ENCODE data around the gene PICK1.

The PICK1 gene

GRCh38 chr22:38083931-38084631, 26.9 kb downstream of the PICK1 start, which contains the start of gene SLC16A8:
Gene SLC16A8, minus strand, starts transcription at chr22:38084184. Its CDS starts 1,311 bp downstream, at chr22:38082873.
- Histone ChIP-seq H3K27me3 (ENCODE audit: control insufficient read depth in 5 of 5, insufficient read depth in 4 of 5, low read length in 5 of 5) (peaks cover 9 to 26% (median 14%) of the 10 kb centered on the region in 5 donors), H3K27ac (ENCODE audit: low read depth, low read length) (no peak within 1 kb of the TSS), H3K4me3 (ENCODE audit: low read depth in 1 of 5, low read length in 5 of 5) (no peak within 1 kb of the TSS), H3K9ac (ENCODE audit: low read length in 5 of 5) (no peak within 1 kb of the TSS), H3K9me3 (ENCODE audit: control insufficient read depth in 5 of 5, low read length in 5 of 5) (no peaks in the 10 kb centered on the region), H3K4me1 (ENCODE audit: control insufficient read depth in 5 of 5, insufficient read depth in 5 of 5, low read length in 5 of 5) (peaks cover 0 to 26% (median 24%) of the 10 kb centered on the region in 5 donors), H3K36me3 (ENCODE audit: control insufficient read depth in 5 of 5, insufficient read depth in 5 of 5, low read length in 5 of 5) (peaks cover 0 to 24% (median 11%) of the 10 kb centered on the region in 5 donors)

- no peak overlapping the region for H3K4me3 ChIP-seq (ENCODE audit: low read depth in 1 of 5, low read length in 5 of 5)
- no peak overlapping the region for H3K27ac ChIP-seq (ENCODE audit: low read depth, low read length)
- H3K36me3 ChIP-seq (ENCODE audit: control insufficient read depth in 5 of 5, insufficient read depth in 5 of 5, low read length in 5 of 5) = peaks cover 0 to 24% (median 11%) of the 10 kb centered on the region in 5 donors
- H3K9ac ChIP-seq (ENCODE audit: low read length in 5 of 5) = no peak overlapping the region
- H3K9me3 ChIP-seq (ENCODE audit: control insufficient read depth in 5 of 5, low read length in 5 of 5) = no peaks in the 10 kb centered on the region
- H3K4me1 ChIP-seq (ENCODE audit: control insufficient read depth in 5 of 5, insufficient read depth in 5 of 5, low read length in 5 of 5) = peaks cover 0 to 26% (median 24%) of the 10 kb centered on the region in 5 donors
- peaks cover 9 to 26% (median 16%) of the 10 kb centered on the region in 5 donors for H3K27me3 ChIP-seq (ENCODE audit: control insufficient read depth in 5 of 5, insufficient read depth in 4 of 5, low read length in 5 of 5)
These were observed 27.9 kb downstream of the PICK1 start for GRCh38 chr22:38085056-38085455.

DNA sequence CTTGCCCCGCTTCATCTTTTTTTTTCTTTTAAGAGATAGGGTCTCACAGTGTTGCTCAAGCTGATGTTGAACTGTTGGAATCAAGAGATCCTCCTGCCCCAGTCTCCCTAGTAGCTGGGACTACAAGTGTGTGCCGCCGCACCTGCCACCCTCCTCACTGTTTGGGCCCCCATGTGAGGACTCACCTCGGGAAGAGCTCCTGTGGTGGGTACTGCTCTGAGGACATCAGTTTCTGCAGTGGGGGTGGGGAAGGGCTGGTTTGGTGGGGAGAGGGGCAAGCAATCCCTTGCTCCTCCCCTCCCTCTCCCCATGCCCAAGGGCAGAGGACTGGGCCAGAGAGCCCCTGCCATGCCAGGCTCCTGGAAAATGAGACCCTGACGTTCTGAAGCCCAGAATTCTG, 28.3 kb downstream of the PICK1 start:
- Histone ChIP-seq H3K4me1 (ENCODE audit: control insufficient read depth in 5 of 5, insufficient read depth in 5 of 5, low read length in 5 of 5) (peaks cover 0 to 24% (median 22%) of the 10 kb centered on the region in 5 donors), H3K27me3 (ENCODE audit: control insufficient read depth in 5 of 5, insufficient read depth in 4 of 5, low read length in 5 of 5) (peaks cover 9 to 22% (median 16%) of the 10 kb centered on the region in 5 donors), H3K36me3 (ENCODE audit: control insufficient read depth in 5 of 5, insufficient read depth in 5 of 5, low read length in 5 of 5) (peaks cover 0 to 24% (median 11%) of the 10 kb centered on the region in 5 donors), H3K27ac (ENCODE audit: low read depth, low read length) (no peak overlapping the region), H3K9me3 (ENCODE audit: control insufficient read depth in 5 of 5, low read length in 5 of 5) (no peaks in the 10 kb centered on the region), H3K4me3 (ENCODE audit: low read depth in 1 of 5, low read length in 5 of 5) (no peak overlapping the region), H3K9ac (ENCODE audit: low read length in 5 of 5) (no peak overlapping the region)

DNA sequence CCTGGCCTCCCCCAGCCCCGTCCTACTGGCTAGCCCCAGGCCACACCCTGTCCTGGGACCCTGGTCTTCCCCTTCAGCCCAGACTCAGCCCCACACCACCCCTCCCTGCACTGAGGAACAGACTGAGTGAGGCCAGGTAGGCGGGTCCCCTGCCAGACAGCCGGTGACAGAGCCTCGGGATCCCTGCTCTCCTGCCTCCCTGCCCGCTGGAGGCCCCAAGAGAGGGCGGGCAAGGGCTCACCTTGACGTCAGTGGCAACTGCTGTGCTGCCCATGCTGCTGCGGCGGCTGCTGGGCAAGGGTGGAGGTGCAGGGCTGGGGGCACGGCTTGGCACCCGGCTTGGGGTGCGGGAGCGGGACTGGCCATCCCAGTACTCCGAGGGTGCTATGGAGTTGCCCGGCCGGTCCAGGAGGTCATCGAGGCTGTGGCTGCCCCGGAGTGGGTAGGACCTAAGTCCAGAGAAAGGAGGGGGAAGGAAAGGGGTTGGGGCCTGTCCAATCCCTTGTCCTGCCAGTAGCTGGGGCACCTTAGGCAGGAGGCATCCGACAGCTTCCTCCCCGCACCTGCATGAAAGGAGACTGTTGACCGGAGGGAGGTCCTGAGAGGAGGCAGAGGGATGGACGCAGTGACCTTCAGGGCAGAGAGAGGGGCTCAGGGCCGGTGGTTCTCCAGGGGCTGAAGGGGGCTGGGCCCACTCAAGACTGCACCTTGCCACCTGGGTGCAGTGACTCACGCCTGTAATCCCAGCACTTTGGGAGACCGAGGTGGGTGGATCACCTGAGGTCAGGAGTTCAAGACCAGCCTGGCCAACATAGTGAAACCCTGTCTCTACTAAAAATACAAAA, 29.0 kb downstream of the PICK1 start:
- H3K4me1 ChIP-seq (ENCODE audit: control insufficient read depth in 5 of 5, insufficient read depth in 5 of 5, low read length in 5 of 5) = peaks cover 0 to 18% (median 15%) of the 10 kb centered on the region in 5 donors
- H3K27me3 ChIP-seq (ENCODE audit: control insufficient read depth in 5 of 5, insufficient read depth in 4 of 5, low read length in 5 of 5) = peaks cover 9 to 22% (median 18%) of the 10 kb centered on the region in 5 donors
- no peaks in the 10 kb centered on the region for H3K9me3 ChIP-seq (ENCODE audit: control insufficient read depth in 5 of 5, low read length in 5 of 5)
- no peak overlapping the region for H3K9ac ChIP-seq (ENCODE audit: low read length in 5 of 5)
- no peak overlapping the region for H3K4me3 ChIP-seq (ENCODE audit: low read depth in 1 of 5, low read length in 5 of 5)
- no peak overlapping the region for H3K27ac ChIP-seq (ENCODE audit: low read depth, low read length)
- H3K36me3 ChIP-seq (ENCODE audit: control insufficient read depth in 5 of 5, insufficient read depth in 5 of 5, low read length in 5 of 5) = peaks cover 0 to 24% (median 11%) of the 10 kb centered on the region in 5 donors

DNA sequence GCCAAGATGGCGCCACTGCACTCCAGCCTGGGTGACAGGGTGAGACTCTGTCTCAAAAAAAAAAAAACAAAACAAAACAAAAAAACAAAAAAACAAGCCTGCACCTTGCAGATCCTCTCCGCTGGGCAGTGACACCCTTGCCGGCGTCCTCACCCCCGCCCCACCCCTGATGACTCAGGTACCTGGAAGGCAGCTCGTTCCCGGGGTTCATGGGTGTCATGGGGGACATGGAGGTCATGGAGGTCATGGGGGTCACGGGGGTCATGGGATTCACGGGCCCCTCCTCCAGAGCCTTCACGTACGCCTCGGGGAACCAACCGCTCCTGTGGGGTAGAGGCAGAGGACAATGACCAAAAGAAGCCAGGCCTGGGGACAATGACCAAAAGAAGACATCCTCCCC, 29.7 kb downstream of the PICK1 start:
- peaks cover 0 to 11% (median 10%) of the 10 kb centered on the region in 5 donors for H3K4me1 ChIP-seq (ENCODE audit: control insufficient read depth in 5 of 5, insufficient read depth in 5 of 5, low read length in 5 of 5)
- H3K36me3 ChIP-seq (ENCODE audit: control insufficient read depth in 5 of 5, insufficient read depth in 5 of 5, low read length in 5 of 5) = peaks cover 0 to 24% (median 11%) of the 10 kb centered on the region in 5 donors
- no peak overlapping the region for H3K9ac ChIP-seq (ENCODE audit: low read length in 5 of 5)
- H3K27ac ChIP-seq (ENCODE audit: low read depth, low read length) = no peak overlapping the region
- peaks cover 8 to 20% (median 14%) of the 10 kb centered on the region in 5 donors for H3K27me3 ChIP-seq (ENCODE audit: control insufficient read depth in 5 of 5, insufficient read depth in 4 of 5, low read length in 5 of 5)
- no peaks in the 10 kb centered on the region for H3K9me3 ChIP-seq (ENCODE audit: control insufficient read depth in 5 of 5, low read length in 5 of 5)
- H3K4me3 ChIP-seq (ENCODE audit: low read depth in 1 of 5, low read length in 5 of 5) = no peak overlapping the region

DNA sequence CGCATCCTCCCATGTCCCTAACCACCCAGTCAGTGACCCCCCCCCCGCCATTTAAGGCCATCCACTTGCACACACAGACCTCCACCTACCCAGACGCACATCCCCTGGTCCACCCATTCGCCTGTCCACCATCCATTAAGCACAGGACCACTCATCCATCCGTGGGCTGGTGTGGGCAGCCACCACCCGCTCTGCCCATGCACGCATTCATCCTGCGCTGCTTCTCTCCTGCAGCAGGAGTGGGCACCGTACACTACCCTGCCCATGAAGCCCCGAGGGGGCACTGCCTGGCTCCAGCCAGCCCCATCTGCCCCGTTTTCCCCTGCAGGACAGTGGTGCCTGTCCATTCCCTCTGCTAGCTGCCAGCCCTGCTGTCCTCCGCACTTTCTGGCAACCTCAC, 30.7 kb downstream of the PICK1 start:
- H3K36me3 ChIP-seq (ENCODE audit: control insufficient read depth in 5 of 5, insufficient read depth in 5 of 5, low read length in 5 of 5) = peaks cover 0 to 24% (median 11%) of the 10 kb centered on the region in 5 donors
- H3K9me3 ChIP-seq (ENCODE audit: control insufficient read depth in 5 of 5, low read length in 5 of 5) = no peaks in the 10 kb centered on the region
- no peak overlapping the region for H3K27ac ChIP-seq (ENCODE audit: low read depth, low read length)
- H3K9ac ChIP-seq (ENCODE audit: low read length in 5 of 5) = no peak overlapping the region
- peaks cover 0 to 5% (median 4%) of the 10 kb centered on the region in 5 donors for H3K4me1 ChIP-seq (ENCODE audit: control insufficient read depth in 5 of 5, insufficient read depth in 5 of 5, low read length in 5 of 5)
- H3K27me3 ChIP-seq (ENCODE audit: control insufficient read depth in 5 of 5, insufficient read depth in 4 of 5, low read length in 5 of 5) = peaks cover 2 to 13% (median 6%) of the 10 kb centered on the region in 5 donors
- no peak overlapping the region for H3K4me3 ChIP-seq (ENCODE audit: low read depth in 1 of 5, low read length in 5 of 5)

DNA sequence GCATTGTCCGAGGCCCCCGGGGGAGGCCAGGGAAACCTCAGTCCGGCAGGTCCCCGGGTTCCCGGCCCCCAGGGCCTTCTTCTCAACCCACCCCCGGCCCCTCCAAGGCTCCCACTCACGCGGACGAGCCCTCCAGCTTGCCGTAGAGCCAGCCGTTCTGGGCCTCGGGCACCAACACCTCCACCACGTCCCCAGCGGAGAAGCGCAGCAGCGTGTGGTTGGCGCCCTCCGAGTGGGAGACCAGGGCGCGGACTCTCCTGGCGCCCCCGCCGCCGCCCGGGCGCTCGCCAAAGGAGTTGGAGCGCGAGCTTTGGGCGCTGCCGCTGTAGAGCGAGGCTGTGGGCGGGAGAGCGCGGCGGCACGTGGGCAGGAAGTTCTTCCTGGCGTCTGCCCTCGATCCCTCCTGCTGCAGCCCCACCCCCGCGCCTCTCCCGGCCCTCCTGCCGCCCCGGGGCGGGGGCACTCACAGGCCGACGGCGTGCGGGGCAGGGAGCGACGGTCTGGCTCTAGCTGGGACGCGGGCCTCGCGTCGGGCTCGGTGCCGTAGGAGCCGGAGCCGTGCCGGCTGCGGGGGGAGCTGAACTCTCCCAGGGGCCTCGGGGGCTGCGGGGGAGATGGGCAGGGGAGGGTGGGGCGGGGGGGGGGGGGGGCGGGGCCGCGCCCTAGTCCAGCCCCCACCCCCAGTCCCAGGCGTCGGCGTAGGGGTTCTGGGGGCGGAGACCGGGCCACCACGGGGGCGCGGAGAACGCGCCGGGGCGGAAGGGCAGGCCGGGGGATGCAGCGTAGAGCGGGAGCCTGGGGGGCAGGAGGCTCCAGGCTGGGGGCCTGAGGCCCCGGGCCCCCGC, 31.6 kb downstream of the PICK1 start:
- no peak overlapping the region for H3K27ac ChIP-seq (ENCODE audit: low read depth, low read length)
- peaks cover 0 to 5% (median 4%) of the 10 kb centered on the region in 5 donors for H3K4me1 ChIP-seq (ENCODE audit: control insufficient read depth in 5 of 5, insufficient read depth in 5 of 5, low read length in 5 of 5)
- H3K36me3 ChIP-seq (ENCODE audit: control insufficient read depth in 5 of 5, insufficient read depth in 5 of 5, low read length in 5 of 5) = peaks cover 3 to 27% (median 11%) of the 10 kb centered on the region in 5 donors
- H3K9ac ChIP-seq (ENCODE audit: low read length in 5 of 5) = peak overlapping the region in 1 of 5 donors; percentile 35
- peak overlapping the region in 2 of 5 donors; percentile 28 to 35 for H3K4me3 ChIP-seq (ENCODE audit: low read depth in 1 of 5, low read length in 5 of 5)
- no peaks in the 10 kb centered on the region for H3K9me3 ChIP-seq (ENCODE audit: control insufficient read depth in 5 of 5, low read length in 5 of 5)
- H3K27me3 ChIP-seq (ENCODE audit: control insufficient read depth in 5 of 5, insufficient read depth in 4 of 5, low read length in 5 of 5) = peaks cover 0 to 9% (median 0%) of the 10 kb centered on the region in 5 donors

- peaks cover 3 to 29% (median 11%) of the 10 kb centered on the region in 5 donors for H3K36me3 ChIP-seq (ENCODE audit: control insufficient read depth in 5 of 5, insufficient read depth in 5 of 5, low read length in 5 of 5)
- H3K27me3 ChIP-seq (ENCODE audit: control insufficient read depth in 5 of 5, insufficient read depth in 4 of 5, low read length in 5 of 5) = peaks cover 0 to 9% (median 0%) of the 10 kb centered on the region in 5 donors
- no peaks in the 10 kb centered on the region for H3K9me3 ChIP-seq (ENCODE audit: control insufficient read depth in 5 of 5, low read length in 5 of 5)
- peaks cover 0 to 5% (median 4%) of the 10 kb centered on the region in 5 donors for H3K4me1 ChIP-seq (ENCODE audit: control insufficient read depth in 5 of 5, insufficient read depth in 5 of 5, low read length in 5 of 5)
- H3K9ac ChIP-seq (ENCODE audit: low read length in 5 of 5) = no peak overlapping the region
- H3K27ac ChIP-seq (ENCODE audit: low read depth, low read length) = no peak overlapping the region
- no peak overlapping the region for H3K4me3 ChIP-seq (ENCODE audit: low read depth in 1 of 5, low read length in 5 of 5)
These were observed 32.3 kb downstream of the PICK1 start for GRCh38 chr22:38089474-38089851.

- Histone ChIP-seq H3K9me3 (ENCODE audit: control insufficient read depth in 5 of 5, low read length in 5 of 5) (no peaks in the 10 kb centered on the region), H3K27me3 (ENCODE audit: control insufficient read depth in 5 of 5, insufficient read depth in 4 of 5, low read length in 5 of 5) (no peaks in the 10 kb centered on the region), H3K27ac (ENCODE audit: low read depth, low read length) (no peak overlapping the region), H3K4me1 (ENCODE audit: control insufficient read depth in 5 of 5, insufficient read depth in 5 of 5, low read length in 5 of 5) (peaks cover 0 to 13% (median 4%) of the 10 kb centered on the region in 5 donors), H3K36me3 (ENCODE audit: control insufficient read depth in 5 of 5, insufficient read depth in 5 of 5, low read length in 5 of 5) (peaks cover 0 to 5% (median 3%) of the 10 kb centered on the region in 5 donors), H3K9ac (ENCODE audit: low read length in 5 of 5) (no peak overlapping the region), H3K4me3 (ENCODE audit: low read depth in 1 of 5, low read length in 5 of 5) (no peak overlapping the region)
These were observed 39.9 kb downstream of the PICK1 start for GRCh38 chr22:38097058-38097457.
